Stimulated activated effector memory CD8-positive, alpha-beta T cell treated with anti-CD3 and anti-CD28 coated beads, Interleukin-12 subunit alpha, Interleukin-12 subunit beta, amount 100 ng/mL, for 72 hours (primary cell): Measurements from ENCODE around the gene AP1B1.
A peak's percentile ranks its signal among the peaks of the same experiment; 100 is the strongest.

Experiments
- ATAC-seq: fragments of 150-1000 bp; cut with Tn5 transposase; 2 replicates; pipeline ENCODE4 v1.10.0; 2021
- DNase-seq, 2 donors: peaks; one replicate each; pipeline ENCODE4 v3.0.0; 2021 to 2022; ENCODE audit warnings: low spot score in 2 of 2
- H3K27ac Mint-ChIP-seq: one replicate; pipeline ENCODE4 v1.8.0; 2022; ENCODE audit warnings: mild to moderate bottlenecking, mixed read lengths
- H3K36me3 Mint-ChIP-seq: one replicate; pipeline ENCODE4 v1.8.0; 2022; ENCODE audit warnings: mild to moderate bottlenecking, mixed read lengths
- H3K4me1 Mint-ChIP-seq: one replicate; pipeline ENCODE4 v1.8.0; 2022; ENCODE audit warnings: mixed read lengths
- H3K4me3 Mint-ChIP-seq: one replicate; pipeline ENCODE4 v1.8.0; 2022; ENCODE audit warnings: mild to moderate bottlenecking, mixed read lengths
- H3K9me3 Mint-ChIP-seq: one replicate; pipeline ENCODE4 v1.8.0; 2022; ENCODE audit warnings: mixed read lengths

The AP1B1 gene

DNA sequence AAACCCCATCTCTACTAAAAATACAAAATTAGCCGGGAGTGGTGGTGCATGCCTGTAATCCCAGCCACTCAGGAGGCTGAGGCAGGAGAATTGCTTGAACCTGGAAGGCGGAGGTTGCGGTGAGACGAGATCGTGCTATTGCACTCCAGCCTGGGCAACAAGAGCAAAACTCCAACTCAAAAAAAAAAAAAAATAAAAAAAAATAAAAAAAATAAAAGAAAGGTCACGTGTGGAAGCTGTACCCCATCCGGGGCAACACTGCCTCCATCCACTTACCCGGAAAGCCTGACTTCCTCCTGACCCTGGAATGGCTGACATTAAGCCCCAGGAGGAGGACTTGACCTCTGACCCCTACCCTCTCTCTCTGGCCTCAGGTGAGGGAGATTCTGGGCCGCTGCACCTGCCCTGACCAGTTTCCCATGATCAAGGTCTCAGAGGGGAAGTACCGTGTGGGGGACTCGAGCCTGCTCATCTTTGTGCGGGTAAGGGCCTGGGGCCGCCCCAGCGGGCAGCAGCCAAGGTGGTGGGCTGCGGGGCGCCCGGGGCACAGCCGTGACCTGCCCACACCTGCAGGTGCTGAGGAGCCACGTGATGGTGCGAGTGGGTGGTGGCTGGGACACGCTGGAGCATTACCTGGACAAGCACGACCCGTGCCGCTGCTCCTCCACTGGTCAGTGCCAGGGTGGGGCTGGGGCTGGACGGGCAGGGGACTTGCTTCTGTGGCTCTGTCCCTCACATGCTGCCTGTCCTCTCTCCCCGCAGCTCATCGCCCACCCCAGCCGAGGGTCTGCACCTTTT is 78.1 kb downstream of the AP1B1 start:
- H3K4me1 Mint-ChIP-seq: peaks cover 57% of the 10 kb centered on the region
- H3K27ac Mint-ChIP-seq: no peak overlapping the region
- ATAC-seq (no peak), DNase-seq (no peak)
- H3K9me3 Mint-ChIP-seq: no peaks in the 10 kb centered on the region
- no peak overlapping the region for H3K4me3 Mint-ChIP-seq
- no peaks in the 10 kb centered on the region for H3K36me3 Mint-ChIP-seq

DNA sequence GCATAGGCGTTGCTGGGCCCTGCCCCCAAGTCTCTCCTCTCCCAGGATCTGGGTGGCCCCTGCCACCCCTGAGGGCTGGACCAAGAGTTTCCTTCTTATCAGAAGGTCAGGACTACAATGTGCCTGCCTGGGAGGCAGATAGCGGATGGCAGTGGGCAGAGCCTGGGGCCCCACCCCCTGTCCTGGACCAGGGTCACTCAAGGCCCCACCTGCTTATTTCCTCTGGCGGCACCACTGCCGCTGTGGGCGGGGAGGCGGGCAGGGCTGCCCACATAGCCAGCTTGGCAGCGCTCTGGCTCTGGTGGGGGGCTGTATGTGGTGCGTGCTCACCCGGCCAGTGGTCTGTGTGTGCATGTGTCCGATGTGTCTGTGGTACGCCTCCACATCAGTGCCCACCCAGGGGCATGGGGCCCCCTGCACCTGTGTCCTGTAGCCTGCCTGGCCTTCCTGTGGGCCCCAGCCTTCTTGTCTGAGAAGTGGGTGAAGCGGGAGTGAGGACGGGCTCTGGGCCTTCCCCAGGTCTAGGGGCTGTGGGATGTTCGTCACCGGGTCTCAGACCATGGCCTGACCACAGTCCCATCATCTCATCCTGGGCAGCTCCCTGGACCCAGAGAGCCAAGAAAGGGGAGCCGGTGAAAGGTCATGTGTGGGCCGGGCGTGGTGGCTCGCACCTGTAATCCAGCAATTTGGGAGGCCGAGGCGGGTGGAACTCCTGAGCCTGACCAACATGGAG is 78.9 kb downstream of the AP1B1 start:
- Mint-ChIP-seq H3K4me1 (peaks cover 54% of the 10 kb centered on the region), H3K36me3 (no peaks in the 10 kb centered on the region), H3K4me3 (peak overlapping the region; percentile 41), H3K9me3 (no peaks in the 10 kb centered on the region), H3K27ac (peak overlapping the region; percentile 40)
- no peak for DNase-seq
- ATAC-seq: no peak

DNA sequence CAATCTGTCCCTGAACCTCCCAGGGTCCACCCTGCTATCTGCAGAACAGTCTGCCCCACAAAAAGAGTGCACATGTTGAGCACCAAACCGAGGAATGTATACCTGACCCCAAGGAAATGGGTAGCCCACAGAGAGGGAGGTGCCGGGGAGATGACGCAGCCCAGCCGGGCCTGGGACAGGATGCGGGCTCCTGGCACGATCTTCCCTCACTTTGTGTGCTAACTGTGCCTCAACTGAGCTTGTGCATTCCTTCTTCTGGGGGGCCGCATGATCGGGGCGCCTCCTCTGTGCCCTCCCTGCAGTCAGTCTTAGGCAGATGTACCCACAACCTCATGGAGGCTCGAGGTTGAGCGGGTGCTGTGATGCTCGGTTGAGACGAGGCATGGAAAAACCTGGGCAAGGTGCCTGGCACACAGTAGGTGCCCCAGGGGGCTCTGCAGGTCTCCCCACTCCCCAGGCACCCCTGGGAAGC is 79.5 kb downstream of the AP1B1 start:
- H3K4me3 Mint-ChIP-seq: peak overlapping the region; percentile 41
- no peaks in the 10 kb centered on the region for H3K9me3 Mint-ChIP-seq
- H3K4me1 Mint-ChIP-seq: peaks cover 47% of the 10 kb centered on the region
- H3K36me3 Mint-ChIP-seq: no peaks in the 10 kb centered on the region
- no peak overlapping the region for H3K27ac Mint-ChIP-seq
- ATAC-seq: peak; percentile 66
- DNase-seq: no peak

DNA sequence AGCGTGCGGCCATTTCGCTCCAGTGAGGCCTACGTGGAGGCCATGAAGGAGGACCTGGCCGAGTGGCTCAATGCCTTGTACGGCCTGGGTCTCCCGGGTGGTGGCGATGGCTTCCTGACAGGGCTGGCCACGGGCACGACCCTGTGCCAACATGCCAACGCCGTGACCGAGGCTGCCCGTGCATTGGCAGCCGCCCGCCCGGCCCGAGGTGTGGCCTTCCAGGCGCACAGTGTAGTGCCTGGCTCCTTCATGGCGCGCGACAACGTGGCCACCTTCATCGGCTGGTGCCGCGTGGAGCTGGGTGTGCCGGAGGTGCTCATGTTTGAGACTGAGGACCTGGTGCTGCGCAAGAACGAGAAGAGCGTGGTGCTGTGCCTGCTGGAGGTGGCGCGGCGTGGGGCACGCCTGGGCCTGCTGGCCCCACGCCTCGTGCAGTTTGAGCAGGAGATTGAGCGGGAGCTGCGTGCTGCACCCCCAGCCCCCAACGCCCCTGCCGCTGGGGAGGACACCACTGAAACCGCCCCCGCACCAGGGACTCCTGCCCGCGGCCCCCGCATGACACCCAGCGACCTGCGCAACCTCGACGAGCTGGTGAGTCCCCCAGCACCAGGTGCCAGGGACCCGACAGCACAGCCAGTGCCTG is 80.1 kb downstream of the AP1B1 start:
- Mint-ChIP-seq H3K27ac (no peak overlapping the region), H3K36me3 (no peaks in the 10 kb centered on the region), H3K4me3 (peak overlapping the region; percentile 41)

DNA sequence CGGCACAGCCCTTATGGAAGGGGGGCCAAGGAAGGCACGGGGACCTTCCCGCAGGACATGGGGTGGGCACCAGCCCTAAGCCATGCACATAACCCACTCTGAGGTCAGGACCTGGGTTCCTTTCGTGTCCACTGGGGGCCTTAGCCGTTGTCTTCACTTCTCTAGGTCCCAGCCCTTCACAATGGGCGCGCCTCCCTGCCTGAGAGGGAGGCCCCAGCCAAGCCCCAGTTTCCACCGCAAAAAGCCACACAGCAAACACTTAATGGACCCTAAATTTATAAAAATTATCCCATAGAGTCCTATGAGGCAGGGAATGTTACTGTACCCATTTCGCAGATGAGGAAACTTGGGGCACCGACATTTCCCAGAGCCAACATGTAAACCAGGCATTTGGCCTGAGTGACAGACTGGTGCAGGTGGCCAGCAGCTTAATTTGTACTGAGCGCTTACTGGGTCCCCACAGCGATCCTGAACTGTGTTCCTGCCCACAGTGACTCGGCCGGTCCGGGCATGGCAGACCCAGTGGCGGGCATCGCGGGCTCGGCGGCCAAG is 80.7 kb downstream of the AP1B1 start:
- H3K4me1 Mint-ChIP-seq: peaks cover 39% of the 10 kb centered on the region
- H3K9me3 Mint-ChIP-seq: no peaks in the 10 kb centered on the region
- DNase-seq (no peak), ATAC-seq (no peak)
- H3K36me3 Mint-ChIP-seq: no peaks in the 10 kb centered on the region
- H3K4me3 Mint-ChIP-seq: peak overlapping the region; percentile 66
- no peak overlapping the region for H3K27ac Mint-ChIP-seq

More for the DNA sequence above, 80.1 kb downstream of the AP1B1 start:
- ATAC-seq: no peak
- peaks cover 42% of the 10 kb centered on the region for H3K4me1 Mint-ChIP-seq
- DNase-seq: no peak
- H3K9me3 Mint-ChIP-seq: no peaks in the 10 kb centered on the region

DNA sequence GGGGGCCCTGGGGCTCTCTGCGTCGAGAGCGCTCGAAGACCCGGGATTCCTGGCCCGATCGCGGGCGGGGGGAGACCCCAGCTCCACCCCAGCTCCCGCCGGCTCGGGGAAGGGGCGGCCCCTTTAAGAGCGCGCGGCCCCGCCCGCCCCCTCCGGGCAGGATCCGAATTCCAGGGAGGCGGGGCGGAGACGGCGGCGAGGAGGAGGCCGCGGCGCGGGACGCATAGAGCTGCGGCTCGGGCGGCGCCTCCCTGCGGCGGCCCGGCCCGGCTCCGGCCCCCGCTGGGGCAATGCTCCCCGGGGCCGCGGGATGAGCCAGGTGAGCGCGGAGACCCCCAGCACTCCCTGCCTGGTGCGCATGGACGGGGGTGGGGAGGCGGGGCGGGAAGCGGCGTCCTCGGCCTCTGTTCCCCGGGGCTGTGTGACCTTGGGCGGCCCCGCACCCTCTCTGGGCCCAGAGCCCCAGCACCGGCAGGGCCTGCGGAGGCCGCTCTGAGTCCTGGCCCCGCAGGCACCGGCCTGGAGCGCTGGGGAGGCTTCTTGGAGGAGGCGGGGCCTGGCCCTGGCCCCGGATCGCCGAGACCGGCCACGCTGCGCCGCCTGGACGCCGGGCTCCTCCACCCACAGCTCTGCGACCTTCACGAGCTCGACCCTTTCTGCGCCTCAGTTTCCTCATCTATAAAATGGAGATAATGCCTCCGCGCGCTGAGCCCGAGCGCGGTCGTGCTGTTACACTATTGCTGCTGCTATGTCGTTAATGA is 81.4 kb downstream of the AP1B1 start:
- Mint-ChIP-seq H3K4me3 (peak overlapping the region; percentile 75), H3K4me1 (peaks cover 33% of the 10 kb centered on the region), H3K27ac (no peak overlapping the region), H3K9me3 (no peaks in the 10 kb centered on the region), H3K36me3 (peaks cover under 1% of the 10 kb centered on the region)
- DNase-seq: no peak
- peak; percentile 34 for ATAC-seq

DNA sequence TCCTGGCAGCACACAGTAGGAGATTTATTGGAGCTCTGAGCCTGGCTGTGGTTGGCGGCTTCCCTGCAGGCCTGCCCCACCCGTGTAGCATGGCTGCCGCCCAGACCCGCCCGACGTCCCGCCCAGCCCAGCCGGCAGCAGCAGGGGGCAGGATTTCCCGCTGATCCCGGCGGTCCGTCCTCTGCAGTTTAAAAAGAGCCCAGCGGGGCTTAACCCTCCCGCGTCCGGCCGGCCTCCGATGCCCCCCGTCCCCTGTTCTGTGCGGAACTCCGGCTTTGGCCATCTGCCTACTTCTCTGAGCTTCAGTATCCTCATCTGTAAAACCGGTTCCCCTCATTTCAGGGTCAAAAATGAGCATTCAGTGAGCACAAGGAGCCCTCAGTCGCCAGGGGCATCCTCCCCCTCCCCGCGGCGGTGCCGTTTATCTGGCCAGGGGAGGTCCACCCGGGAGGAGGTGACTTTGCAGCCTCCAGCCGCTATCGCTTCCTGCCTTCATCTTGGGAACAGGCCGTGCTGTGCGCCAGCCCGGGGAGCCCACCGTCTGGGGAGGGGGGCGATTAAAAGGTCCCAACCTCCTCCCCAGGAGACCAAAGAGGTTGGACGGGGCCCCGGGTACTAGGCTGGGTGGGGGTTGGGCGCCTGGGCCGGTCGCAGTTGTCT is 82.1 kb downstream of the AP1B1 start, which contains the start of gene GAS2L1:
GAS2L1 (plus strand) TSS at position 476 of the 660 bp plus-strand sequence. CDS start 1,456 bp downstream, outside the sequence.
- H3K27ac Mint-ChIP-seq: no peak within 1 kb of the TSS
- DNase-seq: peak in 1 of 2 donors; percentile 74

DNA sequence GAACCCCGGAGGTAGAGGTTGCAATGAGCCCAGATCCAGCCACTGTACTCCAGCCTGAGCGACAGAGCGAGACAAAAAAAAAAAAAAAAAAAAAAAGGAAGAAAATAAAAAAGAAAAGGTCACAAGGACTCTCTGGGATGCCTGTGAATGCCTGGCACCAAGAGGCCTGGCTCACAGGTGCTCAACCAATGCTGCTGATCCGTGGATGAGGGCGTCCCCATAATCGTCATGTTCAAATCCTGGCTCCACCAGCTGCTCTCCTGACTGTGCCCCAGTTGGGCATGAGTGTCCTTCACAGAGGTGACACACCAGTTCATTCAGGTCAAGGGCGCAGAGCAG is 82.6 kb downstream of the AP1B1 start:
- no peak overlapping the region for H3K27ac Mint-ChIP-seq
- DNase-seq (no peak), ATAC-seq (no peak)
- H3K36me3 Mint-ChIP-seq: peaks cover 12% of the 10 kb centered on the region
- H3K4me3 Mint-ChIP-seq: peak overlapping the region; percentile 75
- H3K4me1 Mint-ChIP-seq: peaks cover 38% of the 10 kb centered on the region
- H3K9me3 Mint-ChIP-seq: no peaks in the 10 kb centered on the region

More for the DNA sequence above, 82.1 kb downstream of the AP1B1 start, which contains the start of gene GAS2L1:
- H3K4me1 Mint-ChIP-seq: peaks cover 33% of the 10 kb centered on the region
- no peaks in the 10 kb centered on the region for H3K9me3 Mint-ChIP-seq
- H3K36me3 Mint-ChIP-seq: peaks cover 7% of the 10 kb centered on the region
- peak within 1 kb of the TSS; percentile 75 for H3K4me3 Mint-ChIP-seq
- peak; percentile 57 for ATAC-seq

DNA sequence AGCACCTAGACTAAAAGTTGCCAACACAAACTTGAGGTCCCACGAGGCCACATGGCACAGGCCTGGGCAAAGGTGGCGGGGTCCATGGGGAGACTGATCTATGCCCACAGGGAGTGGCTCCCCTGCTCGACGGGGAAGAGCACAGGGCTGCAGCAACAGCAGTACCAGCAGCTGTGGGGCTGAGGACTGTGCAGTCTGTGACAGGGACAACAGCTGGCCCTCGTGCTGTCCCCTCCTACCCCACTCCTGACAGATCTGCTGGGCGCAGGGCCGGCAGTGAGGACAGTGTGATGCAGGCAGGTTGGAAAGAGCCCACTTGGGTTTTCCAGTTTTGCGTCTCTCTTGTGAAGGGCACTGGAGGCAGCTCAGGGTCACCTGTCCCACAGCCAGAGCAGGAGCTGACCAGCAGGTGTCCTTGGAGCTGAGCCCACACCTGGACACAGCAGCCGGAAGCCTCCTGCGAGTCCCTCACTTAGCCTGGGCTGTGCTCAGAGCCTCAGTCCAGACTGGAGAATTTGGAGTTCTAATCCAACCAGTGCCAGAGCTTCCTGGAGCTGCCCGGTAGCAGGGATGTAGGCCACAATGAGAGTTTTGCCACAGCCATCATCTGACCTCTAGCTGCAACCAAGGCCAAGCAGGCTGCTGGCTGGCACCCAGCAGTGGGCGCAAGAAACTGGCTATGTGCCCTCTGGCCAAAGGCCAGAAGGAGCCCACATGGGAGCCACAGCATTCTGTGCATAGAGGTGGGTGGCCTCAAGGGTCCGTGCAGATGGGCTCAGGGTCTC is 85.5 kb downstream of the AP1B1 start:
- peaks cover 31% of the 10 kb centered on the region for H3K4me1 Mint-ChIP-seq
- ATAC-seq (no peak), DNase-seq (no peak)
- H3K9me3 Mint-ChIP-seq: no peaks in the 10 kb centered on the region
- H3K36me3 Mint-ChIP-seq: peaks cover 42% of the 10 kb centered on the region
- no peak overlapping the region for H3K4me3 Mint-ChIP-seq
- H3K27ac Mint-ChIP-seq: no peak overlapping the region

DNA sequence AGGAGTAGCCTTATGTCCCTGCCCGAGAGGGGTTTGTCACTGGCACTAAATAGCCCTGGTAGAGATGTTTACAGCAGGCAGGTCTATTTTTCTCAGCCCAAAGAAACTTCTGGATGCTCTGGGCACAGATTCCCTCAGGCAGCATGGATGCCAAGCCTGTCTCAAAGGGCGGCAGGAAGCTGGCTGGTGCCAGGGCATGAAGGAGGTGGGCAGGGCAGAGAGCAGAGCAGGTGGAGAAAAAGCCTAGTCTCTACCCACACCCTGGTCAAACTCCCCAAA is 86.0 kb downstream of the AP1B1 start:
- H3K9me3 Mint-ChIP-seq: no peaks in the 10 kb centered on the region
- ATAC-seq (no peak), DNase-seq (no peak)
- H3K27ac Mint-ChIP-seq: no peak overlapping the region
- no peak overlapping the region for H3K4me3 Mint-ChIP-seq
- peaks cover 47% of the 10 kb centered on the region for H3K36me3 Mint-ChIP-seq
- H3K4me1 Mint-ChIP-seq: peaks cover 33% of the 10 kb centered on the region

DNA sequence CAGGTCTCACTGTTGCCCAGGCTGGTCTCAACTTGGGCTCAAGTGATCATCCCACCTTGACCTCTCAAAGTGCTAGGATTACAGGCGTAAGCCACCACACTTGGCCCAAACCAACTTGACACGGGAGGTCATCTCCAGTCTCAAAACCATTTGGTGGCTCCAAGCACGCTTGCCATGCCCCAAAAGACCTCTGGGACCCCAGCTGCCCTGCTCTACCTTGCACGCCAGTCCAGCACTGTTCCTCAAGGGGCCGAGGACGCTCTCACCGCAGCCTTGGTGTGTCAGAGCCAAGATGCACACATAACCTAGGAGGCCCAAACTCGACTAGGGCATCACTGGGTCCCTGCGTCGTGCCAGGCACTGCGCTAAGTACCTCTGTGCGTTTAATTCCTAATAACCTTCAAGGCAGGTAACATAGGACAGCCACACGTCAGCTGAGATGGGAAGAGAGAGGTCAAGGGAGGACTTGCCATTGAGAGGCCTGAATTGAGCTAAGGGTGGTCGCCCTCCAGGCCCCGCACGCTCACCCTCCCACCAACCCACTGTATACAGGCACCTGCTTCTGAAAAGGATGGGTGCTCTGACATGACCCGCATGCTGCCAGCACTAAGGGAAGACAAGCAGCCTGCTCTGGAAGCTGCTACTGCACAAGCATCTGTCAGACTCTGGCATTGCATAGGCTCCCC is 86.5 kb downstream of the AP1B1 start:
- no peak for ATAC-seq
- Mint-ChIP-seq H3K9me3 (no peaks in the 10 kb centered on the region), H3K4me1 (peaks cover 32% of the 10 kb centered on the region), H3K4me3 (no peak overlapping the region), H3K36me3 (peaks cover 52% of the 10 kb centered on the region), H3K27ac (peak overlapping the region; percentile 18)
- no peak for DNase-seq

DNA sequence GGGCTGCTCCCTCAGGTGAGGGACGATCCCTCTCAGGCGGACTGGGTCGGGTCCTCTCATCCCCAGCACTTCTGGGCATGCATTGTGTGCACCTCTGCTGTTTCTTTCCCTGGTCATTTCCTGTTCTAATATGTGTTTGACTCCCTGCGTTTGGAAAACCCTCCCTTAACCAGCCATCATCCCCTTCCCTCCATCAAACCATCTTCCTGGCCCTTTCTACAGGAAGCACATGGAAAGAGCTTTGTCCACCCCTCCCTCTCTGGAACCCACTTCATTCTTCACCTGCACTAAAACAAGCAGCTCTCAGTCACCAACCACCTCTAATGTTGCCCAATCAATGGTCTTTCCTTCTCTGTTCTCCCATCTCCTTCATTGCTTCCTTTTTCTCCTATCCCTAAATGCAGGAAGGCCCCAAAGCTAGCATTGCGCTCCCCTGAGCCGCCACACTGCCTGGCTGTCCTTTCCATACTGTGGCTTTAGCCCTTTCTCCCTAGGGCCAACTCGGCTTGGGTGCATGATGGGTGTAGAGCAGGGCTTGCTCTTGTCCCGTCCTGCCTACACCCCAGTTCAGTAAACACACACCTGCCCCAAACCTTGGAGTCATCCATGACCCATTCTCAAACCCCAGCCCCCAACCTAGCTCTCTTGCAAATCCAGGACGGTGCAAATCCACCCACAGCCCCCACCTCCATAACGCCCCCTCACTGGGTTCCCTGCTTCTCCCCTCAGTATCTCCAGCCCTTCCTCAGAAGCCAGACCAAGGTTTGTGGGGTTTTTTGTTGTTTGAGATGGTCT is 87.4 kb downstream of the AP1B1 start:
- H3K36me3 Mint-ChIP-seq: peaks cover 60% of the 10 kb centered on the region
- ATAC-seq (no peak), DNase-seq (no peak)
- peaks cover 26% of the 10 kb centered on the region for H3K4me1 Mint-ChIP-seq
- H3K9me3 Mint-ChIP-seq: no peaks in the 10 kb centered on the region
- H3K27ac Mint-ChIP-seq: peak overlapping the region; percentile 18
- no peak overlapping the region for H3K4me3 Mint-ChIP-seq

DNA sequence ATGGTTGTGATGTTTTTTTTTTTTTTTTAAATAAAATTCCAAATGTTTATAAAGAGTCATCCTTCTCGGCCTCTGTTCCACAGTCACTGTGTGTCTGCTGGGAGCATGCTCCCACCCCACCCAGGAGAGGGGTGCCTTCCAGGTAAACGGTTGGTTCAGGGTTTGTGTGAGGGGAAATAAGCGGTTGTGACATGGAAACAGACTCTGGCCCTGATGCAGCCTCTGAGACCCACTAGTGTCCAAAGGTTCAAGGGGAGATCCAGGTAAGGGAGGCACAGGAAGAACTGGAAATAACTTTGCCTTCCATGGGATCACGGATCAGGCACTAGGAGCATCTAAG is 87.9 kb downstream of the AP1B1 start:
- H3K27ac Mint-ChIP-seq: peak overlapping the region; percentile 18
- DNase-seq: no peak
- peaks cover 22% of the 10 kb centered on the region for H3K4me1 Mint-ChIP-seq
- H3K9me3 Mint-ChIP-seq: no peaks in the 10 kb centered on the region
- H3K36me3 Mint-ChIP-seq: peaks cover 66% of the 10 kb centered on the region
- ATAC-seq: no peak
- H3K4me3 Mint-ChIP-seq: no peak overlapping the region
